Kidney (tissue), 14 donors: ENCODE results near the gene CALR. TPM values are rescaled to one million over a fixed set of nuclear protein-coding genes. Genes with fewer than 3 reads are reported as not detected.

Experiments
- DNase-seq, 5 donors: peaks; one replicate each; pipeline ENCODE4 v3.0.0-alpha.2; 2013 to 2020
- FAIRE-seq: peaks from 2 replicates; lab custom pipeline; 2012; peaks lifted over from hg19 to GRCh38; lab: Jason Lieb, UNC
- H3K27ac ChIP-seq, 2 donors: one replicate each; pipeline ENCODE4 v1.7.0; 2013; ENCODE audit warnings: low read depth in 2 of 2, low read length in 2 of 2, inconsistent platforms in 1 of 2
- H3K27me3 ChIP-seq: one replicate; pipeline ENCODE4 v1.7.1; 2013; ENCODE audit warnings: low read length, inconsistent platforms; ENCODE audit not compliant: control insufficient read depth, insufficient read depth
- H3K36me3 ChIP-seq, 3 donors: one replicate each; pipeline versions ENCODE4 v1.7.0 to v1.7.1; 2013; ENCODE audit warnings: low read length in 3 of 3, control low read depth in 1 of 3, inconsistent platforms in 1 of 3; ENCODE audit not compliant: insufficient read depth in 3 of 3, control insufficient read depth in 2 of 3
- H3K4me1 ChIP-seq, 3 donors: one replicate each; pipeline versions ENCODE4 v1.7.0 to v1.7.1; 2013; ENCODE audit warnings: low read length in 3 of 3, inconsistent platforms in 1 of 3, low read depth in 1 of 3; ENCODE audit not compliant: control insufficient read depth in 2 of 3, insufficient read depth in 2 of 3
- H3K4me3 ChIP-seq, 3 donors: one replicate each; pipeline versions ENCODE4 v1.7.0 to v1.8.1; 2013; ENCODE audit warnings: low read length in 3 of 3, control low read depth in 1 of 3, inconsistent platforms in 1 of 3
- H3K9ac ChIP-seq, 3 donors: one replicate each; pipeline versions ENCODE4 v1.7.0 to v1.7.1; 2013; ENCODE audit warnings: low read length in 3 of 3, control low read depth in 1 of 3, inconsistent platforms in 1 of 3
- H3K9me3 ChIP-seq, 3 donors: one replicate each; pipeline versions ENCODE4 v1.7.0 to v1.7.1; 2013; ENCODE audit warnings: low read length in 3 of 3, control low read depth in 1 of 3, inconsistent platforms in 1 of 3; ENCODE audit not compliant: control insufficient read depth in 2 of 3, insufficient read depth in 1 of 3
- intact Hi-C: fragments of 100-400 bp; cut with DNase I; formaldehyde crosslinking; loops from one replicate; pipeline ENCODE4 v1.11.1; 2022
- polyA plus RNA-seq: library from polyadenylated mRNA; stranded (reverse); fragments of 350-450 nt; fragmentation: Illumina TruSeq; extraction: RNeasy Lipid Tissue Mini Kit (QIAGEN cat#74804); gene quantifications from one replicate; pipeline ENCODE4 v1.2.3, GENCODE V29; 2014; ENCODE audit warnings: low read depth, low replicate concordance; ENCODE audit not compliant: insufficient read depth
- total RNA-seq: library from RNA; stranded (reverse); fragmentation: NEBNext Ultra II Directional; extraction: Animal tissue kit (Norgen Biotek cat#: 25700); gene quantifications from one replicate; pipeline ENCODE4 v1.2.1, GENCODE V29; 2021
- TF ChIP-seq, protein P1 (sequence below): IDR thresholded peaks from 3 replicates; pipeline ENCODE4 v1.5.1; 2012; ENCODE audit warnings: mild to moderate bottlenecking, moderate library complexity, borderline replicate concordance; ENCODE audit not compliant: insufficient read depth; ENCODE audit errors: extremely low read depth
- donor health status: control.
- donor health status: control.
- donor health status: control.
- donor health status: control.
- donor health status: control.
- donor health status: DM: yes; HTN: yes; CAD: no.
- donor health status: Normal renal cell carcinoma (clear cell type).

Gene CALR
- total and polyA plus RNA-seq, 2 donors from 2014 or later, result 1,037 to 1,087 TPM

DNA sequence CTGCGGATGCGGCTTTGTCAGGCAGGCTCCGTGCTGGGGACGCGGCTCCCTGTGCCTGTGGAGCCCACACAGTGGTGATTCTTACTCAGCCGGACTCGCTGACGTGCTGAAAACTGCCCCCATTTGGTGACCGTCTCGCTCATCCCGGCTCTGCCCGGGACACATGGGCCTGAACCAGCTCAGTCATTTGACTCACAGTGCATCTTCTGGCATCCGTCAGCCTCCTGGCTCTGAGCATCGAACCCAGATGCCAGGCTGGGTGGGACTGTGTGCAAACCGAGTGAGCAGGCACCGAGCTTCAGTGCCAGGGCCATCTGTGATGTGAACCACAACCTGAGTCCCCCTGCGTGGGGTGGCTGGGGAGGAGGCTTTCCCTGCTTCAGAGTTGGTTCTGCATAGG is 41.9 kb upstream of the CALR start:
- H3K27ac ChIP-seq, result no peak overlapping the region
- H3K4me3 ChIP-seq, result no peak overlapping the region
- no peak for DNase-seq
- peaks cover 0 to 7% (median 0%) of the 10 kb centered on the region in 3 donors for H3K4me1 ChIP-seq
- intact Hi-C loops, result no loop called here
- H3K9me3 ChIP-seq, result no peaks in the 10 kb centered on the region
- H3K9ac ChIP-seq, result no peak overlapping the region
- no peaks in the 10 kb centered on the region for H3K27me3 ChIP-seq
- peaks cover 0 to 26% (median 9%) of the 10 kb centered on the region in 3 donors for H3K36me3 ChIP-seq
- TF ChIP-seq, protein P1, sequence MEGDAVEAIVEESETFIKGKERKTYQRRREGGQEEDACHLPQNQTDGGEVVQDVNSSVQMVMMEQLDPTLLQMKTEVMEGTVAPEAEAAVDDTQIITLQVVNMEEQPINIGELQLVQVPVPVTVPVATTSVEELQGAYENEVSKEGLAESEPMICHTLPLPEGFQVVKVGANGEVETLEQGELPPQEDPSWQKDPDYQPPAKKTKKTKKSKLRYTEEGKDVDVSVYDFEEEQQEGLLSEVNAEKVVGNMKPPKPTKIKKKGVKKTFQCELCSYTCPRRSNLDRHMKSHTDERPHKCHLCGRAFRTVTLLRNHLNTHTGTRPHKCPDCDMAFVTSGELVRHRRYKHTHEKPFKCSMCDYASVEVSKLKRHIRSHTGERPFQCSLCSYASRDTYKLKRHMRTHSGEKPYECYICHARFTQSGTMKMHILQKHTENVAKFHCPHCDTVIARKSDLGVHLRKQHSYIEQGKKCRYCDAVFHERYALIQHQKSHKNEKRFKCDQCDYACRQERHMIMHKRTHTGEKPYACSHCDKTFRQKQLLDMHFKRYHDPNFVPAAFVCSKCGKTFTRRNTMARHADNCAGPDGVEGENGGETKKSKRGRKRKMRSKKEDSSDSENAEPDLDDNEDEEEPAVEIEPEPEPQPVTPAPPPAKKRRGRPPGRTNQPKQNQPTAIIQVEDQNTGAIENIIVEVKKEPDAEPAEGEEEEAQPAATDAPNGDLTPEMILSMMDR, result no peak
- no peak for FAIRE-seq

- FAIRE-seq (no peak), DNase-seq (no peak)
- Histone ChIP-seq H3K4me1 (no peaks in the 10 kb centered on the region), H3K4me3 (no peak overlapping the region), H3K9ac (no peak overlapping the region), H3K27me3 (no peaks in the 10 kb centered on the region), H3K9me3 (no peaks in the 10 kb centered on the region), H3K36me3 (peaks cover 0 to 15% (median 2%) of the 10 kb centered on the region in 3 donors), H3K27ac (no peak overlapping the region)
- TF ChIP-seq, protein P1, result no peak
- intact Hi-C loops, result no loop called here
These were observed 38.4 kb upstream of the CALR start for GRCh38 chr19:12899891-12900518.

DNA sequence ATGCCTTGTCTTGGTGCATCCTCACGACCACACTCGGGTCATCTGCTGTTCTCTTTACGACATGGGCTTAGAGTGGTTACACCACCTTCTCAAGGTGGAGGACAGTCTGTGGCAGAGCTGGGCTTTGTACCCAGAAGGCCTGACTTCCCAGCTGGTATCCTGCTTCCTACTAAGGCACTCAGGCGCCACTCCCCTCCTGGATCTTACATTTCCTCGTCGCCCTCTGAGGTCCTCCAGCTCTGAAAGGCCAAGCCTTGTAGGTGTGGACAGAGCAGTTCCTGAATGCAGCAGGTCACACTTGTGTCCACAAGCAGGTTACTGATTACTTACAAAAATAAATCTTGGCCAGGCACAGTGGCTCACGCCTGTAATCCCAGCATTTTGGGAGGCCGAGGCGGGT is 31.2 kb upstream of the CALR start:
- DNase-seq, result no peak
- Histone ChIP-seq H3K9me3 (no peaks in the 10 kb centered on the region), H3K9ac (no peak overlapping the region), H3K4me3 (no peak overlapping the region), H3K27me3 (no peaks in the 10 kb centered on the region), H3K4me1 (peaks cover 0 to under 1% (median 0%) of the 10 kb centered on the region in 3 donors), H3K27ac (no peak overlapping the region), H3K36me3 (no peaks in the 10 kb centered on the region)
- TF ChIP-seq, protein P1, result no peak
- FAIRE-seq, result no peak
- intact Hi-C loops, result no loop called here
